Spleen (tissue), 7 donors: ENCODE results near the gene FYN.

Experiments
- CTCF ChIP-seq, 11 experiments: fragments of 200-600 bp in 7 of 11; fragments of 450-650 bp in 4 of 11; sonication (generic) in 4 of 11; IDR thresholded peaks in 8 of 11; conservative IDR thresholded peaks in 3 of 11; 1 replicate in 7 of 11; 2 replicates in 4 of 11; pipeline versions ENCODE4 v1.4.0 to v1.8.0; 2016 to 2021; ENCODE audit warnings: antibody characterized with exemption in 11 of 11, inconsistent platforms in 4 of 11, mild to moderate bottlenecking in 1 of 11
- POLR2A ChIP-seq, 3 donors: fragments of 450-650 bp; IDR thresholded peaks; one replicate each; pipeline ENCODE4 v1.5.1; 2017; ENCODE audit warnings: antibody characterized with exemption in 3 of 3, mild to moderate bottlenecking in 1 of 3
- POLR2AphosphoS5 ChIP-seq, 3 donors: sonication (generic); formaldehyde crosslinking; IDR thresholded peaks; one replicate each; pipeline ENCODE4 v1.5.1; 2017; ENCODE audit warnings: antibody characterized with exemption in 3 of 3
- donor health status: DM: no; HTN: no; CAD: no; lungs with moderate emphysema.
- donor health status: DM: no; HTN: no; CAD: no.
- donor health status: DM: no; HTN: no; CAD: no.

- TF ChIP-seq CTCF (IDR thresholded peaks at IDR 0.05 in 8 of 11, conservative IDR thresholded peaks at IDR 0.05 in 3 of 11) (no peak), POLR2AphosphoS5 (IDR thresholded peaks at IDR 0.05) (no peak), POLR2A (IDR thresholded peaks at IDR 0.05) (no peak)
Observed at GRCh38 chr6:111648100-111648499, 225.2 kb downstream of the FYN start.
